AG04450 (cell line): Measurements from ENCODE around the gene SLC37A1. TPM values are rescaled to one million over a fixed set of nuclear protein-coding genes. Genes with fewer than 3 reads are reported as not detected.

Source experiments
- CTCF ChIA-PET: fragments of 300-600, 350-600 bp; formaldehyde crosslinking; extraction: SDS; loops from one replicate; lab custom pipeline; 2022; ENCODE audit warnings: antibody characterized with exemption, inconsistent platforms; lab: Charles Lee
- POLR2A ChIA-PET: fragments of 350-600 bp; formaldehyde crosslinking; extraction: SDS; loops from one replicate; lab custom pipeline; 2021; ENCODE audit warnings: antibody characterized with exemption, inconsistent platforms; lab: Yijun Ruan, JAX
- DNase-seq: peaks from one replicate; pipeline ENCODE4 v3.0.0-alpha.2; 2011; ENCODE audit warnings: low read depth, low spot score
- H3K27ac ChIP-seq: one replicate; pipeline ENCODE4 v1.5.1; 2012; ENCODE audit warnings: low read depth, low read length, control low read depth
- H3K27me3 ChIP-seq: one replicate; pipeline ENCODE4 v1.6.0; 2012; ENCODE audit warnings: low read length; ENCODE audit not compliant: control insufficient read depth, insufficient read depth
- H3K4me3 ChIP-seq: 2 replicates; pipeline ENCODE4 v1.5.1; 2011; ENCODE audit warnings: mild to moderate bottlenecking, low read depth, low read length, control low read depth
- H3K9me3 ChIP-seq: 2 replicates; pipeline ENCODE4 v1.5.1; 2012; ENCODE audit warnings: low read length; ENCODE audit not compliant: control insufficient read depth, insufficient read depth
- polyA plus RNA-seq: library from polyadenylated mRNA; depleted of rRNA; stranded (reverse); fragments of >200 nt; gene quantifications from 2 replicates; pipeline ENCODE4 v1.2.3, GENCODE V29; 2011
- TF ChIP-seq, protein P1 (sequence below): IDR thresholded peaks from 2 replicates; pipeline ENCODE4 v1.5.1; 2011; ENCODE audit warnings: low read depth, low read length, control low read depth, inconsistent platforms

The SLC37A1 gene
- polyA plus RNA-seq, 1 experiment = 0.05 TPM

DNA sequence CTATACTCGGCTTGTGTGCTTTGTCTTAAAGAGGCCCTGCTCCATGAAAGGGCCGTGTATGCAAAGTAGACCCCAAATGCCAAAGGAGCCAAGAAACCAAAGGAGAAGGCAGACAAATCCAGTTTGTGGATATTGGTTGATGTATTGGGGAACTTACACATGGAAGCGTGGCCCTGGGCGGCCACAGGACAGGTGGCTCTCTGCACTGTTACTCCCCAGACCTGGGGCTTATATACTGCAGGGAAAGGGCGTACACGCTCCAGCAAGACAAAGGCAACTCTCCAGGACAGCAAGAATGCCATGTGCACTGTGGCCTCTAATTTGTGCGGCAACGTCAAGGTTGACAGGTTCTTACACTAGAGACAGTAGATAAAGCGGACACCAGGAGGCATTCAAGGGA, 42.4 kb upstream of the SLC37A1 start:
- TF ChIP-seq, protein P1, sequence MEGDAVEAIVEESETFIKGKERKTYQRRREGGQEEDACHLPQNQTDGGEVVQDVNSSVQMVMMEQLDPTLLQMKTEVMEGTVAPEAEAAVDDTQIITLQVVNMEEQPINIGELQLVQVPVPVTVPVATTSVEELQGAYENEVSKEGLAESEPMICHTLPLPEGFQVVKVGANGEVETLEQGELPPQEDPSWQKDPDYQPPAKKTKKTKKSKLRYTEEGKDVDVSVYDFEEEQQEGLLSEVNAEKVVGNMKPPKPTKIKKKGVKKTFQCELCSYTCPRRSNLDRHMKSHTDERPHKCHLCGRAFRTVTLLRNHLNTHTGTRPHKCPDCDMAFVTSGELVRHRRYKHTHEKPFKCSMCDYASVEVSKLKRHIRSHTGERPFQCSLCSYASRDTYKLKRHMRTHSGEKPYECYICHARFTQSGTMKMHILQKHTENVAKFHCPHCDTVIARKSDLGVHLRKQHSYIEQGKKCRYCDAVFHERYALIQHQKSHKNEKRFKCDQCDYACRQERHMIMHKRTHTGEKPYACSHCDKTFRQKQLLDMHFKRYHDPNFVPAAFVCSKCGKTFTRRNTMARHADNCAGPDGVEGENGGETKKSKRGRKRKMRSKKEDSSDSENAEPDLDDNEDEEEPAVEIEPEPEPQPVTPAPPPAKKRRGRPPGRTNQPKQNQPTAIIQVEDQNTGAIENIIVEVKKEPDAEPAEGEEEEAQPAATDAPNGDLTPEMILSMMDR = no peak
- no peak for DNase-seq
- Histone ChIP-seq H3K27me3 (peaks cover 3% of the 10 kb centered on the region), H3K9me3 (no peaks in the 10 kb centered on the region), H3K27ac (no peak overlapping the region), H3K4me3 (no peak overlapping the region)
- ChIA-PET POLR2A (no interaction called here), CTCF (no interaction called here)

DNA sequence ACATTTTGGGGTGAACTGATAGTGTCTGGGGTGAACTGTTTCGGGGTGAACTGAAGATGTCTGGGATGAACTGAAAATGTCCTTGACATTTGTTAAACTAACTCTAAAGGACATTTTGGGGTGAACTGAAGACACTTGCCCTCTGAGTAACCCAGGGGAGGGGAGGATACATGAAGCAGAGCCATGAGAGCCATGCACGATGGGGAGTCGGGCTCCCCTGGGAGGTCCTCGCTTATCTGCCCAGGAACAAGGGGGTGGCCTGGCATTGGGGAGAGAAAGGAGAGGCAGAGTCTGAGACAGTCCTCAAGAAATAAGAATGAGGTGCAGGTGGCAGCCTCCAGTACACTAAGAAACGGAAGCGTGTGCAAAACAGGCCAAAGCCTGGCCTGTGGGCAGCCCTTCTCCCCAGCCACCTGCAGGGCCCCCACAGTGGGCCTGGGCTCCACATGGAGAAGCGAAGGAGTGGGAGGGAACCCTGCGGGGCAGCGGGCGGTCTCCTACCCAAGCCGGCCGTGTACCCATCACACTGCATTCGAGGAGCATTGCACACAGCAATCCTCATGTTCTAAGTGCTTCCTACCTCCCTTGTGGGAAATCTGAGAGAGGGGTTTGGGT, 41.8 kb upstream of the SLC37A1 start:
- ChIA-PET CTCF (no interaction called here), POLR2A (no interaction called here)
- Histone ChIP-seq H3K27me3 (peaks cover 3% of the 10 kb centered on the region), H3K27ac (no peak overlapping the region), H3K4me3 (no peak overlapping the region), H3K9me3 (no peaks in the 10 kb centered on the region)
- TF ChIP-seq, protein P1 = no peak
- no peak for DNase-seq

DNA sequence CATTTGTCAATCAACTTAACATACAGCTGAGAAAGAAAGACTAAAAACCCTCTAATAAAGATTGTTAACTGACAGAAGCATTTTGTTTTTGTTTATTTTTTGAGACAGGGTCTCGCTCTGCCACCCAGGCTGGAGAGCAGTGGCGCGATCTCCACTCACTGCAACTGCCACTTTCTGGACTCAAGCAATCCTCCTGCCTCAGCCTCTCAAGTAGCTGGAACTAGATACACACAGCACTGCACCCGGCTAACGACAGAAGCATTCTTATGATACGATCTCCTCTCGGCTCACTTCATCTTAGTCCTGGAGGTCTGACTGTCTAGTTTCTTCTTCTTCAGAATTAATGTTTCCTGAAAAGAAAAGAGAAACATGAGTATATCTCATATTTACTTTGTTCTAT, 41.1 kb upstream of the SLC37A1 start:
- peaks cover 3% of the 10 kb centered on the region for H3K27me3 ChIP-seq
- no peak for DNase-seq
- H3K9me3 ChIP-seq = no peaks in the 10 kb centered on the region
- H3K27ac ChIP-seq = no peak overlapping the region
- POLR2A ChIA-PET = no interaction called here
- no peak overlapping the region for H3K4me3 ChIP-seq
- CTCF ChIA-PET = no interaction called here
- TF ChIP-seq, protein P1 = no peak

DNA sequence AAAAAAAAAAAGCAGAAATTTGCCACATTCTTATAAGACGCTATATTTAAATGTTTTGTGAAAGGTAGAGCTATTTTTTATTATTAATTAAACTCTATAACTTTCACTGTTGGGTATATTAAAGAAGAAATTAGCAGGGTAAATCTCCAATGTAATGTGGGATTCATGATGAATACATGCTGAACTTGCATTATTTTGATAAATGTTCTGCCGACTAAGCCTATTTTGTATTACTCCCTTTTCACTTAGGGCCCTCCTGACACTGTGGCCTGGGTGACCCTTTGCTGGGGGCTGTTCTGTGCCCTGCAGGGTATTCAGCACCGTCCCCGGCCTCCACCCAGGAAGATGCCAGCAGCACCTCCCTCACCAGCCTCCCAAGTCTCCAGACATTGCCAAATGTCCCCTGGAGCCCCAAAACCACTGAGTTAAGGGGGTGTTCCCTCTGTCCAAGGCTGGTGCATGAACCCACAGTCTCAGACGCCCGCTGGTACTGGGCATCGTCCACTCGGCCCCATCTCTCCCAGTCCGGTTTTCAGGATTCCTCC, 40.1 kb upstream of the SLC37A1 start:
- DNase-seq = no peak
- TF ChIP-seq, protein P1 = no peak
- ChIA-PET POLR2A (no interaction called here), CTCF (no interaction called here)
- no peaks in the 10 kb centered on the region for H3K9me3 ChIP-seq
- peaks cover 3% of the 10 kb centered on the region for H3K27me3 ChIP-seq
- no peak overlapping the region for H3K4me3 ChIP-seq
- H3K27ac ChIP-seq = no peak overlapping the region

DNA sequence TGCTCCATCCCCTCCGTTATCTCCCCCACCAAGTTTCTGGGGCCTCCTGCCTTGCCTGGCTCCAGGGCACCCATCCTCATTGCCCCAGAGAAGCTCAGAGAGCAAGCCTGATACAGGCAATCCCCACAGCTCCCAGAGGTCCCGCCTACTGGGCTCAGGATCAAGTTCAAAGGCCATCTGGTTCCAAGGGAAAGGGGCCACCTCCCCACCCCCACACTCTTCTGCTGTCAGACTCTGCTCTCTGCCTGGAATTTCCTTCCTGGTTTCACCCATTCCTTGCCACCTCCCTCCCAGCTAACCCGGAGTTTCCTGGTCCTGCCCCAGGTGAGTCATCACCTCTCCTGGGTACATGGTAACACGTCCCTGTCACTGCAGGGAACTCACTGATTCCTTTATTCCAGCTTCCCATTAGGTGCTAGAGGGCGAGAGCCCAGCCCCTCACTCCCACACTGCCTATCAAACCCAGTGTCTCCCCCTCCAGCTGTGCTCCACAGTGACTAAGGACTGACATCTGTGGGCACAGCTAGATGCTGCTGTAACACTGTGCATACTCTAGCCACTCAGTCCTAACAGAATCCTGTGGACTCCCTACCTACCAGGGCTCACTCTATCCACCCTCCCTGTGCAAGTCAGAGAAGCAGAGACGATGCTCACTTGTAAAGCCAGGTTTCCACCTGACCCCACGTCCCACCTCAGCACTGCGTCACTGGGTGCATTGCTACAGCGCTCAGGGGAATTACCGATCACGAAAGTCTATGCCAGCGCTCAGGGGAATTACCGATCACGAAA, 39.4 kb upstream of the SLC37A1 start:
- POLR2A ChIA-PET = no interaction called here
- DNase-seq = no peak
- CTCF ChIA-PET = no interaction called here
- no peak overlapping the region for H3K27ac ChIP-seq
- TF ChIP-seq, protein P1 = no peak
- no peaks in the 10 kb centered on the region for H3K9me3 ChIP-seq
- peaks cover 3% of the 10 kb centered on the region for H3K27me3 ChIP-seq
- H3K4me3 ChIP-seq = no peak overlapping the region
